T-cell (primary cell): ENCODE results near the gene CFDP1. TPM values are rescaled to one million over a fixed set of nuclear protein-coding genes. Genes with fewer than 3 reads are reported as not detected.

Experiments
- ATAC-seq, 4 experiments: fragments of 200-7000 bp in 3 of 4; fragments of 150-1000 bp in 1 of 4; cut with Tn5 transposase; replicated peaks in 1 of 4; 1 replicate in 3 of 4; 2 replicates in 1 of 4; pipeline ENCODE4 v1.10.0; 2021; ENCODE audit warnings: moderate library complexity in 3 of 4, mild to moderate bottlenecking in 2 of 4, moderate number of reproducible peaks in 1 of 4
- CTCF ChIA-PET, 2 donors: fragments of 300-600 bp; sonication (Branson Sonifier 250); formaldehyde crosslinking; loops; one replicate each; lab custom pipeline; 2022; ENCODE audit warnings: antibody characterized with exemption in 2 of 2; lab: Charles Lee
- POLR2A ChIA-PET, 2 donors: fragments of 300-600 bp; sonication (Branson Sonifier 250); formaldehyde crosslinking; loops; one replicate each; lab custom pipeline; 2022; ENCODE audit warnings: antibody characterized with exemption in 2 of 2; lab: Charles Lee
- DNase-seq, 35 experiments: peaks; one replicate each; pipeline versions ENCODE4 v3.0.0 to v3.0.0-alpha.2; 2013 to 2023
- H3K27ac ChIP-seq: one replicate; pipeline ENCODE4 v1.5.1; 2013; ENCODE audit warnings: low read length
- H3K27me3 ChIP-seq, 2 experiments: replicated peaks in 1 of 2; 1 replicate in 1 of 2; 2 replicates in 1 of 2; pipeline versions ENCODE4 v1.6.1 to v1.7.0; 2013; ENCODE audit warnings: low read length in 1 of 2, mixed read lengths in 1 of 2; ENCODE audit not compliant: control insufficient read depth in 2 of 2, insufficient read depth in 2 of 2; ENCODE audit errors: extremely low read depth in 1 of 2
- H3K36me3 ChIP-seq, 2 donors: 1 replicate in 1 of 2; 2 replicates in 1 of 2; pipeline versions ENCODE4 v1.6.1 to v1.7.0; 2013; ENCODE audit warnings: low read length in 1 of 2; ENCODE audit not compliant: control insufficient read depth in 2 of 2, insufficient read depth in 1 of 2; ENCODE audit errors: extremely low read depth in 1 of 2
- H3K4me1 ChIP-seq, 2 experiments: 1 replicate in 1 of 2; 2 replicates in 1 of 2; pipeline versions ENCODE4 v1.6.1 to v1.7.0; 2013; ENCODE audit warnings: low read length in 2 of 2, mixed read lengths in 1 of 2; ENCODE audit not compliant: insufficient read depth in 2 of 2, control insufficient read depth in 1 of 2; ENCODE audit errors: extremely low read depth in 1 of 2
- H3K4me3 ChIP-seq, 2 donors: 1 replicate in 1 of 2; 2 replicates in 1 of 2; pipeline versions ENCODE4 v1.5.1 to v1.7.0; 2013; ENCODE audit warnings: mild to moderate bottlenecking in 2 of 2, low read length in 1 of 2, moderate library complexity in 1 of 2; ENCODE audit not compliant: control insufficient read depth in 1 of 2; ENCODE audit errors: extremely low read depth in 1 of 2
- H3K9me3 ChIP-seq: 2 replicates; pipeline ENCODE4 v1.7.0; 2013
- H3K27ac Mint-ChIP-seq, 2 donors: one replicate each; pipeline ENCODE4 v1.8.0; 2020 to 2021; ENCODE audit warnings: mild to moderate bottlenecking in 2 of 2, mixed read lengths in 2 of 2
- H3K27me3 Mint-ChIP-seq, 2 donors: one replicate each; pipeline ENCODE4 v1.8.0; 2021 to 2022; ENCODE audit warnings: mixed read lengths in 2 of 2
- H3K36me3 Mint-ChIP-seq: one replicate; pipeline ENCODE4 v1.8.0; 2021; ENCODE audit warnings: mixed read lengths
- H3K4me1 Mint-ChIP-seq, 3 donors: one replicate each; pipeline ENCODE4 v1.8.0; 2020 to 2022; ENCODE audit warnings: mixed read lengths in 3 of 3, mild to moderate bottlenecking in 1 of 3
- H3K4me3 Mint-ChIP-seq, 3 donors: one replicate each; pipeline ENCODE4 v1.8.0; 2020 to 2022; ENCODE audit warnings: mild to moderate bottlenecking in 3 of 3, mixed read lengths in 3 of 3, moderate library complexity in 3 of 3
- H3K9me3 Mint-ChIP-seq, 3 donors: one replicate each; pipeline ENCODE4 v1.8.0; 2020 to 2022; ENCODE audit warnings: mixed read lengths in 3 of 3
- WGBS: methylation state at CpG from one replicate; pipeline ENCODE4 v1.1.5; 2013; ENCODE audit warnings: missing lambda C conversion rate; ENCODE audit not compliant: insufficient coverage; 5-methylcytosine and 5-hydroxymethylcytosine counted together
- total RNA-seq, 35 experiments: library from RNA in 6 of 35; stranded (reverse) in 6 of 35; fragments of 120-200 nt in 1 of 35; gene quantifications; one replicate each; pipeline versions ENCODE4 v1.2.1 to v1.2.4 and lab custom pipeline; 2013 to 2026

CFDP1 gene
- total RNA-seq, 5 donors from 2014 or later (not counting 1 experiment from before 2014, with no cell fraction given), result 30.8 to 36.5 (median 34.2) TPM

DNA sequence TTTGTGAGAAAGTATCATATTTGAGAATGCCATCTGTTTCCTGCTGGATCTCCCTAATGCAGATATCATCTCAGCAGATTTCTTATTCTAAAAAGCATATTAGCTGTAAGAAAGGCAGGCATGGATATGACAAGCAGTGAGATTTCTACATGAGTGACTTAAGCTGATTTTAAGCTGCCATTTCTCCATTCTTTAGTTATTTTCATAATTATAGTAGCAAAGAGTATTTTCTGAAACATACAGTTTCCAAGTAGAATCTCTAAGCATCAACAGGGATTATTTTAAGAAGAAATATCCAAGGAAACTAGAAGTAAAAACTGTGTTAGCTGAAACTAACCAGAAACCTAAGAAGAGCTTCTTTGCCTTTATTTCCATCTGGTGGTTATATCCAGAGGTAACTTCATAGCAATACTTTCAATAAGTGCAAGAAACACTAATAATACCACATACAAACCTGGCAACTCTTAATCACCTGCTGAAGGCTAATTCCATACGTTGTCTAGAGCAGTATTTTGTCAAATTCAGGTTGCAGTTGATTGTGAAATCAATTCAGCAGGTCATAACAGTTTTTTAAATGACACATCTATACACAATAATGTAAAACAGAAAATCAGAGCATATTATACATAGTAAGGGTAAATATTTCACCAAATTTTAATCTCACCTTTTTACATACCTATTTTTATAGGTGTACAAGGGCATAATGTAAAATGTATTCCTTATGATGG lies 42.2 kb downstream of the CFDP1 start:
- Mint-ChIP-seq H3K36me3 (peaks cover 43% of the 10 kb centered on the region), H3K4me1 (peaks cover 0 to 10% (median 2%) of the 10 kb centered on the region in 3 donors), H3K27ac (no peak overlapping the region), H3K27me3 (no peaks in the 10 kb centered on the region), H3K9me3 (no peaks in the 10 kb centered on the region), H3K4me3 (no peak overlapping the region)
- DNase-seq, result no peak
- Histone ChIP-seq H3K27ac (no peak overlapping the region), H3K9me3 (no peaks in the 10 kb centered on the region), H3K4me3 (no peak overlapping the region), H3K4me1 (no peaks in the 10 kb centered on the region), H3K36me3 (peaks cover 17 to 36% of the 10 kb centered on the region in 2 donors), H3K27me3 (no peaks in the 10 kb centered on the region)
- no CpG with 5 or more reads among the region's 1 CpG for WGBS
- ChIA-PET CTCF (interaction anchor here in 1 of 2 donors (0.7 to 2.3 kb wide), 3 partner anchors 157 to 192 kb away, joined by 3 to 7 read pairs (median 4); no protein-coding TSS in a partner anchor), POLR2A (no interaction called here)
- no peak for ATAC-seq

GRCh38 chr16:75389096-75389690 lies 44.1 kb downstream of the CFDP1 start:
- Mint-ChIP-seq H3K9me3 (no peaks in the 10 kb centered on the region), H3K4me1 (peaks cover 0 to 10% (median 2%) of the 10 kb centered on the region in 3 donors), H3K36me3 (peaks cover 37% of the 10 kb centered on the region), H3K27ac (peak overlapping the region in 1 of 2 donors; percentile 80), H3K4me3 (no peak overlapping the region), H3K27me3 (no peaks in the 10 kb centered on the region)
- CTCF ChIA-PET, result interaction anchor here (0.5 to 2.3 kb wide), 12 partner anchors 8 to 246 kb away, joined by 3 to 7 read pairs (median 4); no protein-coding TSS in a partner anchor
- Histone ChIP-seq H3K36me3 (peaks cover 12 to 27% of the 10 kb centered on the region in 2 donors), H3K4me1 (no peaks in the 10 kb centered on the region), H3K9me3 (no peaks in the 10 kb centered on the region), H3K27me3 (no peaks in the 10 kb centered on the region), H3K4me3 (no peak overlapping the region), H3K27ac (no peak overlapping the region)
- WGBS, result 100% methylated on average over 1 of the region's 2 CpGs
- POLR2A ChIA-PET, result interaction anchor here in 1 of 2 donors (0.6 kb wide), 1 partner anchor 381 kb away, joined by 3 read pairs; no protein-coding TSS in a partner anchor
- DNase-seq (no peak), ATAC-seq (no peak)

DNA sequence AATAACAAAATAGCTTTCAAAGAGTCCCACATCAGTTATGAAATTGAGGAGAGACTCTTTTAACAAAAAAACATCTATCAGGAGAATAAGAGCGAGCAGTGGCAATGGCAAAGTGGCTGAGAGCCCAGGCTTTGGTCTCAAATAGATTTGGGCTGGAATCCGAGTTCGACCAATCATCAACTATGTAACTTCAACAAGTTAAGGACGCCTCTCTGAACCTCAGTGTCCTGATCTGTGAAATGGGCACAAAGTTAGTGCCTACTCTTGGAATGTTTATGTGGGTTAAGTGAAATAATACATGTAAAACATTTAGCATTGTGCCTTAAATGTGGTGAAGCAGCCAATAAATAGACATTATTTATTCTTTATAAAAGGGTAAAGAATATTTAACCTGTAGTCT lies 45.4 kb downstream of the CFDP1 start:
- Histone ChIP-seq H3K27me3 (no peaks in the 10 kb centered on the region), H3K4me3 (no peak overlapping the region), H3K4me1 (no peaks in the 10 kb centered on the region), H3K27ac (no peak overlapping the region), H3K9me3 (no peaks in the 10 kb centered on the region), H3K36me3 (peaks cover 7 to 19% of the 10 kb centered on the region in 2 donors)
- CTCF ChIA-PET, result interaction anchor here (0.7 to 3.2 kb wide), 6 partner anchors 9 to 378 kb away, joined by 3 to 93 read pairs (median 3); no protein-coding TSS in a partner anchor
- Mint-ChIP-seq H3K27ac (no peak overlapping the region), H3K9me3 (no peaks in the 10 kb centered on the region), H3K36me3 (peaks cover 32% of the 10 kb centered on the region), H3K4me1 (peaks cover 0 to 11% (median 2%) of the 10 kb centered on the region in 3 donors), H3K27me3 (no peaks in the 10 kb centered on the region), H3K4me3 (no peak overlapping the region)
- POLR2A ChIA-PET, result no interaction called here
- WGBS, result no CpG with 5 or more reads among the region's 4 CpGs
- no peak for DNase-seq
- no peak for ATAC-seq

GRCh38 chr16:75385507-75386152 lies 47.7 kb downstream of the CFDP1 start:
- peak overlapping the region in 1 of 2 donors; percentile 64 for H3K27ac Mint-ChIP-seq
- peak in 3 of 35 experiments; percentile 5 to 81 (median 17) for DNase-seq
- H3K27me3 Mint-ChIP-seq, result no peaks in the 10 kb centered on the region
- Histone ChIP-seq H3K27me3 (no peaks in the 10 kb centered on the region), H3K36me3 (peaks cover 3 to 5% of the 10 kb centered on the region in 2 donors), H3K4me1 (peaks cover 11 to 19% of the 10 kb centered on the region in 2 experiments), H3K27ac (no peak overlapping the region), H3K9me3 (no peaks in the 10 kb centered on the region), H3K4me3 (no peak overlapping the region)
- no peaks in the 10 kb centered on the region for H3K9me3 Mint-ChIP-seq
- ChIA-PET CTCF (interaction anchor here (0.5 to 3.2 kb wide), 24 partner anchors 9 to 379 kb away, joined by 3 to 93 read pairs (median 5); partner anchors contain the start of gene CFDP1 (in 1 of the 2)), POLR2A (no interaction called here)
- ATAC-seq, result peak in 1 of 4 experiments; percentile 51
- peaks cover 24% of the 10 kb centered on the region for H3K36me3 Mint-ChIP-seq
- WGBS, result no CpG with 5 or more reads among the region's 5 CpGs
- H3K4me1 Mint-ChIP-seq, result peaks cover 21 to 32% (median 21%) of the 10 kb centered on the region in 3 donors
- no peak overlapping the region for H3K4me3 Mint-ChIP-seq

GRCh38 chr16:75383141-75383540 lies 50.2 kb downstream of the CFDP1 start:
- Mint-ChIP-seq H3K4me1 (peaks cover 42 to 46% (median 46%) of the 10 kb centered on the region in 3 donors), H3K27ac (no peak overlapping the region), H3K27me3 (no peaks in the 10 kb centered on the region), H3K36me3 (peaks cover 23% of the 10 kb centered on the region), H3K4me3 (no peak overlapping the region), H3K9me3 (no peaks in the 10 kb centered on the region)
- no CpG with 5 or more reads among the region's 1 CpG for WGBS
- DNase-seq (no peak), ATAC-seq (no peak)
- no peaks in the 10 kb centered on the region for H3K36me3 ChIP-seq
- H3K27ac ChIP-seq, result no peak overlapping the region
- peaks cover 18 to 29% of the 10 kb centered on the region in 2 experiments for H3K4me1 ChIP-seq
- ChIA-PET CTCF (interaction anchor here (0.6 to 3.6 kb wide), 5 partner anchors 149 to 1829 kb away, joined by 3 to 32 read pairs (median 4); no protein-coding TSS in a partner anchor), POLR2A (no interaction called here)
- no peaks in the 10 kb centered on the region for H3K9me3 ChIP-seq
- H3K27me3 ChIP-seq, result no peaks in the 10 kb centered on the region
- no peak overlapping the region for H3K4me3 ChIP-seq

DNA sequence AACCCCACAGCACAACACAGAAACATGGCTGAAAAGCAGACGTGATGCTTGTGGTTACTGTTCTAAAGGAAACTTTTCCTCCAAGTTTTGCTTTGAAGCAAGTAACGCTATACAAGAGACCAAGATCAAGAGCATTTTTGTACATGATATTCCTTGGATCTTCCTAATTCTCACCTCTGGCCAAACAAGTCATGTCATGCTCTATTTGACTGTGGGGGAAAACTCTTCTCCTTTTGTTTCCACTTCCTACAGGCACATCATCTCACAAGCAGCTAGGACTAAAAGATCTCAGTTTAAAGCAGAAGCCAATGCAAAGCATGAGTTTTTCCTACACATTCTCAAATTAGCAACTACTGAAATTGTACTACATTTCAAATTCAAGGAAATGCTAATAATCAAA lies 50.7 kb downstream of the CFDP1 start:
- Mint-ChIP-seq H3K4me1 (peaks cover 46 to 51% (median 46%) of the 10 kb centered on the region in 3 donors), H3K27ac (peak overlapping the region in 1 of 2 donors; percentile 60), H3K36me3 (peaks cover 27% of the 10 kb centered on the region), H3K27me3 (no peaks in the 10 kb centered on the region), H3K4me3 (no peak overlapping the region), H3K9me3 (no peaks in the 10 kb centered on the region)
- POLR2A ChIA-PET, result interaction anchor here (0.5 to 0.6 kb wide), 4 partner anchors 147 to 1087 kb away, joined by 3 to 4 read pairs (median 3); no protein-coding TSS in a partner anchor
- DNase-seq, result no peak
- no peak for ATAC-seq
- Histone ChIP-seq H3K4me3 (no peak overlapping the region), H3K36me3 (peaks cover 0 to 4% of the 10 kb centered on the region in 2 donors), H3K27ac (no peak overlapping the region), H3K9me3 (no peaks in the 10 kb centered on the region), H3K4me1 (peaks cover 18 to 29% of the 10 kb centered on the region in 2 experiments), H3K27me3 (no peaks in the 10 kb centered on the region)
- WGBS, result 92% methylated on average over 2 of the region's 2 CpGs
- CTCF ChIA-PET, result interaction anchor here (0.6 to 3.6 kb wide), 8 partner anchors 24 to 1830 kb away, joined by 3 to 32 read pairs (median 4); no protein-coding TSS in a partner anchor
